Renal cortex interstitium (tissue), 11 donors: ENCODE results near the gene ARHGEF12. TPM values are rescaled to one million over a fixed set of nuclear protein-coding genes. Genes with fewer than 3 reads are reported as not detected.
A peak's percentile ranks its signal among the peaks of the same experiment; 100 is the strongest.

Source experiments
- DNase-seq, 11 donors: peaks; one replicate each; pipeline ENCODE4 v3.0.0-alpha.2; 2013; ENCODE audit warnings: low read depth in 9 of 11, low spot score in 4 of 11; ENCODE audit errors: extremely low read depth in 1 of 11
- polyA plus RNA-seq, 3 donors: library from polyadenylated mRNA; unstranded; fragments of 120-200 nt; gene quantifications; one replicate each; pipeline ENCODE4 v1.2.1, GENCODE V29; 2013; ENCODE audit not compliant: insufficient read length in 3 of 3

Gene ARHGEF12
- polyA plus RNA-seq, 3 donors, result 123 to 132 (median 123) TPM

DNA sequence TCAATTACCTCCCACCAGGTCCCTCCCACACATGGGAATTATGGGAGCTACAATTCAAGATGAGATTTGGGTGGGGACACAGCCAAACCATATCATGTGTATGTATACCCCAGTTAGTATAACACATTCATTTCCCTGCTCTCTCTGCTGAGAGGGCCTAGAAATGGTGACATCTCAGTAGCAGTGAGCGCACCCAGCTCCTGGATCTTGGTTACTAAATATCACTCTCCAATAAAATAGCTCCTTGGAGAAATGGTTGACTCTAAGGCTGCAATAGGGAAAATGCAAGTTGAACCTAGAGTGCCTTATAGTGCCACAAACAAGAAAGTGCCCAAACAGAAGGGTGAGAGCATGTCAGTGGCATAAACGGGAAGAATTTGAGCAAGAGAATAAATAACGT lies 59.6 kb downstream of the ARHGEF12 start:
- DNase-seq, result no peak

DNA sequence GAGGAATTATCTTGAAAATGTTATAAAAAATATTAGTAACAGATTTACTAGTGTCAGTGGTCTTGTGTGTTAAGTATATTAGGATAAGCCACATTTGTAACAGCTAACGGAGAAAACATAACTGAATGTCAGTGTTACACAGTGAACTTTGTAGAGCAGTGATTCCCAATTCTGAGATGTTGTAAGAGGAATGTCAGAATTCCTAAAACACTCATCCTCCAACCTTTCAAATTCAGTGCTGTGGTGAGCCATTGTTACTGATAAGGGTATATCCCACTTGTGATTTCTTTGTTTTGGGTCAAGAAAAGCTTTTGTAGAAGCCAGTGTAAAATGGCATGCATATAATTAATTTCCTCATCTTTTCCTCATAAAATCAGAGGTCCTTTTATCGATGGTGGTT lies 61.9 kb downstream of the ARHGEF12 start:
- DNase-seq, result no peak

DNA sequence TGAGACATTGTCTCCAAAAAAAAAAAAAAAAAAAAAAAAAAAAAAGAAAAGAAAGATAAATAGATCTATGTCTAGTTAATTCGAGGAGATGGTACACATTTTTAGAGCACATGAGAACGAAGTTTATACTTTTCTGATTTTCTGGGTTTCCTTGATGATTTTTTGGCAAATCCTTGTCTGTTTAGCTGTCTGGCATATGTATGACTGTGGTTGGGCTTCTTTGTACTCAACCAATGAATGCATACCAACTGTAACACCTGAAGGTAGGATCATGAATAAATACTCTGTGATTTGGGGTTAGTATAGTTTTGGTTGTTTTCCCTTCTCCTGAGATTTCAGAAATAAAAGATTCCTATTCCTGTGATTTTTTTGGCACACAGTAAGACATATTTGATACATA lies 63.1 kb downstream of the ARHGEF12 start:
- DNase-seq, result no peak

DNA sequence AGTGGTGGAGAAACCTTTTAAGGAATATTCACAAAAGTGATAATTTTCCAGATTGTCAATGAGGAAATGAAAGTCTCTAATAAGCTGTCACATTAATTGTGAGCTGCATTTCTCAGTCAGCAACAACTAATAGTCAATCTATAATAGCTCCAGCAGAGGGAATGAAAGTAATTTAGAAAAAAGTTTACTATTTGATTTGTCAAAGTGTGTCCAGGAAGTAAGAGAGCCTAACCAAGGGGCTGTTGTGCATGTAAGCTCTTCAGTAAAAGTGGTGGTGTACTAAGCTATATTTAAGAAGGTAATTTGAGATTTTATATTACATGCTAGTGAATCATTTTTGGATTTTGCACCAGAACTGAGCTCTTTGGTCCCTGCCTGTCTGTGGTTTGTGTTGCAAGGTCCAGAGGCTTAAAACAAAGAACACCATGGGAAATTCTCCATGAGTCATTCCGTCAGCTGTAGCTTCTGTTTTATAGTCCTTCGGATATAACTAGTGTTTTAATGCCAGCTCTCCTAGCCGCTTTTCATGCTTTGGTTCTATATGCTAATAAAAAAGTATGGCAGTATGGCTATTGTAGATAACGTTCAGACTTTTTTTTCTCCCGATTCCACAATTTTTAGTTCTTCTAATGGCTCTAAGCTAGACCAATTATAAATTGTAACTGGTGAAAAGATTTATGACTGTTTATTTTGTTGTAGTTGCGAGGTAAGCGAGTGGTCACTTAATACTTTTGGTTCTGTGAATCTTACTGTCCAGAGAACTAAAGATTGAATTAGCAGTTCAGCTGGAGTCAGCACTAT lies 64.6 kb downstream of the ARHGEF12 start:
- peak in 7 of 11 donors; percentile 15 to 35 (median 31) for DNase-seq

DNA sequence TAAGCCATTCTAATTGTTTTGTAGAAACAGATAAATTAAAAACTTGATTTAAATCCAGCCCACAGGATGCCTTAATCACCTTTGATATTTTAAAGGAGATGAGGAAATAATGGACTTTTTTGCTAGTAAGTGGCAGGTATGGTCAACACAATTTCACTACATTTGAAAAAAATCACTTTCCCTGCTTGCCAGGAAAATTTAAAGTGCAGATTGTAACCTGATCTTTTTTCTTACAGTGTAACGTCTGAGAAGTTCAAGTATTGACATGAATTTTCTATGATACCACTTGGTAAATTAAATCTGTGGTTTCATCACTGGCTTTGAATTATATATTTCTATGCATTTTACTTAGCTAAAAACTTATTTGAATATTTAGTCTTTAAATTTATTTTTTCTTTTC lies 65.3 kb downstream of the ARHGEF12 start:
- no peak for DNase-seq

DNA sequence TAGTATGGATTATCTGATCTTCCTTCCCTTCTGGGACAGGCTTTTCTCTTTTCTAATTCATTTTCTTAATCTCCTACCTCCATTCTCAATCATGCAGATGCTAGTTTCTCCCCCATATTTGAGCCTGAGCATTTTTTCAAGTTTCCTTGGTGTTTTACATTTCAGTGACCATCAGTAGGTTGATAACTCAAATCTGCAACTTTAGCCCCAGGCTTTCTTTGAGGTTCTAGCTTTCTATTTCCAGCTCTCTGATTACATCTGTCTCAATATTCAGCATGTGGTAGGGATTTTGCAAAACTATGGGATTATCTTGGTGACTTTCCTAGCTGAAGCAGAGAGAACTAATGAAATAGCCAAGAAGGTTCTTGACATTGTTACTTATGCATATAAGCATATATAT lies 67.8 kb downstream of the ARHGEF12 start:
- no peak for DNase-seq

DNA sequence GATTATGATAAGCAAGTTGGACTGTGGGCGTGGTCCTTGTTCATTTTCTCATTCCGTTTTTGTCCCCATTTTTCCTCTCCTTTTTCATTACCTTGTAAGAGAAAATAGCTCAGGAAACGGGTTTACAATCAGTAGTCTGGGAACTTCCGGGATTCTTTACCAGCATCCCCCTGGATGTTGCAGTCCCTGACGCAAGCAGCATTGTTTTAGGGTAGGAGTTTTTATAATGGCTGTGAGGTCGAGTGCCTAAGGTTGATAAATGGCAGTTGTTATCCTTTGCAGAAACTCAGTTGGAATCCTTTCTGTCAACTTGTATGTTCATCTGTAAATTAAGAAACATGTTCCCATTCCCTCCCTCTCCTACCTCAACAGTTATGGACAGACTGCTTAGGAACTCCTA lies 68.3 kb downstream of the ARHGEF12 start:
- DNase-seq, result no peak

DNA sequence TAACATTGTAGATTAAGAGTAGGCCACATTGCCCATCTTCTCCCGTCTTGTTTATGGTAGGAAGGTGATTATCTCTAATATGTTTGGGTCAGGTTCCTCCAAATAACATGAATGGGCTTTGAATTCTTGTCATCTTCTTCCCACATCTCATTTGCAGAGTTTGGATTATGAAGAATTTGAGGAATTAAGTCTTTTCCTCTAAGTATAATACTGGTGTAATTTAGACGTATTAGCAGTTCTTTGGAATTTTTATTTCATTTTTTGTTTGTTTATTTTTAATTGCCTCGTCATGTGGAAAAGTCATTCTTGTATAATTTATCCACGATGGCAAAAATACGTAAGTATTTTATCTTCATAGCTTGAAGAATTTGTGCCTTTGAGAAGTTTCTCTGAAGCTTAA lies 73.4 kb downstream of the ARHGEF12 start:
- no peak for DNase-seq

DNA sequence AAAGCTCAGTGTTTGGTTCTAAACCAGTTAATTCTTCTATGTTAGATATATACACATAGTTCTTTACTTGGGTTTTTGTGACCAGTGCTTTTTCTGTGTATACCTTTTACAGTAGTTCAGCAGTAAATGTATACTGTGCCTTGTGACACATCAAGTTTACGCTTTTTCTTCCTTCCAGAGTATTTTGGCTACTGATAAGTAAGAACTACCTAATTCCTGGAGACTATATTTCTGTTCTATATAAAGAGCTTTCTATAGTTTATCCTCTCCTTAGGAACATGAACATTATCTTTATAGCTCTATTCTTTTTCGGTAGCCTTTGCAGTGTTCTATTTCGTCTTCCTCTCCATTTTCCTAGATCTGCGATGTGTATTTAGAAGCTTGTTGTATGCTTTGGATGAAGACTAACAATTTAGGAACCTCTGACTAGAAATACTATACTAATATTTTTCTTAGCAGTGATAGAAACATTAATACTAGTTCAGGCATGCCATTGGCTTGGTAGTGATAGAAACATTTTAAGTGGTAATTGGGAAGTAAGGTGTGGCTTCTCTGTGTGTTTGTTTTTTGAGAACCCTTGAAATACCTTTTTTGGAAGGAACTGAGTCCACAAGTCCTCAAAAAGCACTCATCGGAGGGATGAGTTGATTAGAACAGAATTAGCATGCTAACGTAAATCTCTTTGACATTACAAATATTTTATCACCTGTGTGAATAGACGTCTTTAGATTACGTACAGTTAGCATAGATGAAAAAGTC lies 74.6 kb downstream of the ARHGEF12 start:
- no peak for DNase-seq

DNA sequence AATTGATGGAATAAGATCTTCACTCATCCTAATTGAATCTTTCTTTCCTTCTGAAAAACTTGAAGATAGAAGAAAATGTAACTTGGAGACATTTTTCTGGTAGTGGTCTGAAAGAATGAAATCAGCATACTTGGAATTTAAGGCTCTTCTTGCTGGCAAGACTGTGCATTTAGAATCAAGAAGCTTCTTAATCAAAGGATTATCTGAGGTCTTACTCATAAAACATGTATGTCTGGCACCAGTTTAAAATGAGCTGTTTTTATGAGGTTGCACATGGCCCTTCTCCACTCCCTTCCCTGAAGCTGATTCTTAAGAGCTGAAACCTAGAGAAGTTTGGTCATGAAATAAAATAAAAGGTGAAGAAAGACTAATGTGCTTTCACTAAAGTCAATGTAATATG lies 77.3 kb downstream of the ARHGEF12 start:
- DNase-seq, result no peak

DNA sequence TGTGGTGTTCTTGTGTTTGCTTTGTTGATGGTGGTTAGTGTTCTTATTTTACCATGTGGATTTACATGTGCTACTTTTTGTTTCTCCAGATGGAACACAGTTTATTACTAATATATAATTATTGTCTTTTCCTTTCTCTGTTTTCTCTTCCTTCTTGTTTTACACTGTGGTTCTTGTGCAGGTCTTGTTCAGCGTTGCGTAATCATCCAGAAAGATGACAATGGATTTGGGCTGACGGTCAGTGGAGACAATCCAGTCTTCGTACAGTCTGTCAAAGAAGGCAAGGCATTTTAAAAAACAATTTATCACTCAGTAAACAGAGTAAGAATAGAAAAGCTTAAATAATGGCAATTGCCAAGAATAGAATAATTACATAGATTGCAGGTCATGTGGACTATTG lies 84.4 kb downstream of the ARHGEF12 start:
- no peak for DNase-seq

DNA sequence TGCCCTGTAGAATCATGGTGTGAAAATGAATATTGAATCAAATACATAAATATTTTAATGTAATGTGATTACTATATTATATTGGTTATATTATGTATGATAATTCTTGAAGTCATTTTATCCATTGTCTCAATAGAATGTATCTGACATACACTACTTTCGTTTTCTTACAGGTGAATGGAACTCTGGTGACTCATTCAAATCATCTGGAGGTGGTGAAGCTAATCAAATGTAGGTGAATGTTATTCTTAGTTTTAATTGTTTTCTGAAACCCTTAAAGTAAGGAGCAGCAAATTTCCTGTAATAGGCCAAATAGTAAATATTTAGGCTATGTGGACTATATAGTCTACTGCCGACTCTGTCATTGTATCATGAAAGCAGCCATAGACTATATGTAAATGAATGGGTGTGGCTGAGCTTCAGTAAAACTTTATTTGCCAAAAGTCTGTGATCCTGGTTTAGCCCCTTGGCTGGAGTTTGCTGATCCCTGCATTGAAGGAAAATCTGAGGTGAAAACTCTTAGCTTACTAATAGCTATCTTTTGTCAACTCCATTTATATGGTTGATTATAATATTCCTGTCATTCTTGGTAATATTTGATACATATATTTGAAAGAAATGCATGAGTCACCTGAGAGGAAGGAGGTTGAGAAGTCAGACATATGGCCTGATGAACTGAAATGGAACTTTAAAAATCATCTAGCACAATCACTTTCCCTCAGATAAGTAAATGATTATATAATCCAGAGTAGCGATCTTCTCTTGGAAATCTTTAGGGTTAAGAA lies 88.2 kb downstream of the ARHGEF12 start:
- no peak for DNase-seq

DNA sequence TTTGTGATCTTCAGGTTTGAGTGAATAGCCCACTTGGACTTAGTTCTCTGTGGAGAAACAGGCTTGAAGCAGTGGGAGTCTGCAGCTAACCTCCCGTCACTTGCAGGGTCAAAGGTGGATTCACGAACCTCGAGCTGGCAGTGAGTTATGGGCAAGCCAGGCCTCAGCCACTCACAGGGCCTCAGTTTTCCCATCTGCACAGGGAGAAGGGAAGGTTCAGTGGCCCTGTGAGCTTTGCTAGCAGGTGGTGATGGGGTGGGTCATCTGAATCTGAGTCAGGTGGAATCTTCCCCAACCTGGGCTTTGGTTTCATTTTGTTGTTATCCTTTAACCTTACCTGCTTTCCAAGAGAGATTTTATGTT lies 88.7 kb downstream of the ARHGEF12 start:
- no peak for DNase-seq

DNA sequence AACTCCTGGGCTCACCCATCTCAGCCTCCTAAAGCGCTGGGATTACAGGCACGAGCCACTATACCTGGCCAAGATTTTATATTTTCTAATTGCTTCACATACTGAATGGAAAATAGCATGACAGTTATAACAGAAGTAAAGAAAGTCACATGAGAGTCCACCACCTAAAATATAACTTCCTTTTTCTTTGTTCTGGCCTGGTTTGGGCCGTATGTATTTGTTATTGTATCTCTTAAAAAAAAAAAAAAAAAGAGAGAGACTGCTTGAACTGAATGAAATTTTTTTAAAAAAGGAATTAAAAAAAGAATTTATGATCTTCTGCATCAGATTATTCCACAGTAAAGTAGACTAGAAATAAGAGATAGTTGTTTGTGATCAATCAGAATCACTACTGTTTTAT lies 89.3 kb downstream of the ARHGEF12 start:
- DNase-seq, result no peak

DNA sequence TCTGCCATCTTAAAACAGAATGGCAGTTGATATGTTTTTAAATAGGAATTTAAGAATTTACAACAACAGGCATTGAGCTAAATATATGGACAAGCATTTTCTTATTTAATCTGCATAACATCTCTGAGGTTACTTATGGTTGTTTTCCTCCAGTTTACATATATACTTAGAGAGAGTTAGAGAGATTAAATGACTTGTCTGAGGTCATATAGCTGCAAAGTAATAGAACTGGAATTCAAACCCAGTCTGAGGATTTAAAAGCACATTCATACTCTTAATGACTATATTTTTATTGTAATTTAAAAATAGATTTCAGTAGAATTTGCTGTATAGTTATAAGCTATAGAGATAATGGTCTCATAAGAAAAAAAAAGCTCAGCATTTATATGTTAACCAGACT lies 93.9 kb downstream of the ARHGEF12 start:
- no peak for DNase-seq

DNA sequence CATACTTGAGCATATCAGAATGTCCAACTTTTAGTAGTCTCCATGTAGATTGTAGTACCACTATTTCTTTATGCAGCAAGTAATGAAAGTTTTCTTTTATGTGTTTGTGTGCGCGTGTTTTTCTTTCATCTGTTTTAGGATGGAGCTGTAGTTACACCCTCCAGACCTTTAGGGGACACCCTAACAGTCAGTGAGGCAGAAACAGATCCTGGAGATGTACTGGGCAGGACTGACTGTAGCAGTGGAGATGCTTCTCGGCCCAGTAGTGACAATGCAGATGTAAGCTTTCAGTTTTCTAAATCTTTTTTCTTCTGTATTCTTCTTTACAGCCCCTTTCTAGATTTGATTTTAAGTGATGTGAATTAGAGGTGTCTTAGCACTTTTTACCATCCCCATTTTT lies 95.4 kb downstream of the ARHGEF12 start:
- DNase-seq, result no peak

DNA sequence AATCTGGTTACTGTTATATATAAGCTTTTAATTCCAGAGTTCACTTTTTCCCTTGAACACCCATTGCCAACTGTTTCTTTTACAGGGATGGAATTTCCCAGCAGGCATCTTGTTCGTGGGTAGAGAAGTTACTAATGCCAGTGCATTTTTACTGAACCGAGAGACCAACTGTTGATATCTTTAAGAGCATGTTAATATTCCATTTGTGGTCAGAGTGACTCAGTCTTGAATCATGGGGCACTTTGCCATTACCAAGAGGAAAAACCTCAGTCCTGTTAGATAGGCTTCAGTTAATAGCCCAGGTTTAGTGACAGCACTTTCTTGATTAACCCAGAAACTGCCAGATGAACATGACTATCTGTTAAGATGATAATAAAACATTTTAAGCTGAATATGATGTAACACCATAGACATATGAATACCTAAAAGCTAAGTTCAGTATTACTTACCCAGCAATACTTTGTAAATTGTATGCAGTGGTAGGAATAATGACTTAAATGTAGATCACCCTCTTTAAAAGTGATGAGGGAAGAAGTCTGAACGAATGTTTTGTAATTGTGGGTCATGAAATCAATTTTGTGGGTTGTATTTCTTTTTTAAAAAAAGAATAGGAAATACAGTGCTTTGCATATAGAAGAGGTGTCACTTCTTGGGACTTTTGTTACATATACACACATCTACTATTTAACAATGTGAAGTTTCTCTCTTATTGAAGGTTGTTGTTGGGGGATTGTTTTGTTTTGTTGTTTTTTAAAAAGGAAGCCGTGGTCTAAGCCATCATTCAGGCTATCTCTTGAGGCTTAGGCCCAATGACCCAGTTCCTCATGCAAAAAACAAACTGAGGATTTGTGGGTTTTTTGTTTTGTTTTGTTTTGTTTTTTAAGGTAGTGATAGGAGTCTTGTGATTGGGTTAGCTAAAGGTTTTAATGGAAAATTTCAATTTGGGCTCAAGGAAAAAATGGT lies 96.1 kb downstream of the ARHGEF12 start:
- no peak for DNase-seq

DNA sequence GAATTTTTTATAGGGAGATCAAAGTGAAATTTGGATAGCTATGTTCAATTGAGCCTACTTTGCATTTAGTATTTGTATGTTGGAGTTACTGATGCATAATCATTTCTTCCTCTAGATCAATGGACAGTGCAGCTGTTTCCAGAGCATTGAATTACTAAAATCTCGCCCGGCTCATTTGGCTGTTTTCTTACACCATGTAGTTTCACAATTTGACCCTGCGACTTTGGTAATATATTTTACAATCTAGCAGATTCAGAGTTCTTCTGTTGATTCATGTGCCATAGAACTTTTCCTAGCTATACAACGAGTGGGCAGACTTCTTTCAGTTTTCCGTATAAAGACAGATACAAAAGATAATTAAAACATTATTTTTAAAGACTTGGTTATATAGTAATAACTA lies 105.4 kb downstream of the ARHGEF12 start:
- DNase-seq, result no peak

DNA sequence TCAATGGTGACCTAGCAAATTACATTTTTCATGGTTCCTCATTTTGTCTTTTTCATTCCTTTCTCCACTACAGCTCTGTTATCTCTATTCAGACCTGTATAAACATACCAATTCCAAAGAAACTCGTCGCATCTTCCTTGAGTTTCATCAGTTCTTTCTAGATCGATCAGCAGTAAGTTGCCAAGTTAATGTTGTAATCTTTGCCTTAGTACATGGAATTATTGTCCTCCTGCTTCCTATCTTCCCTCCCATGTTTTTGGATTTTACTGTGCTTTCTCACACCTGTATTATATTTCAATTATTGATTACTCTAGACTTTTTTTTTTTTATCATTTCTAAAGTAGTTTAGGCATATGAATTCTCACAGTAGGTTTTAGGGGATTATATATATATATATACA lies 105.8 kb downstream of the ARHGEF12 start:
- DNase-seq, result no peak
